Measurements from ENCODE around the gene PTPRD. TPM values are rescaled to one million over a fixed set of nuclear protein-coding genes. Genes with fewer than 3 reads are reported as not detected.

PTPRD gene
- total RNA-seq, 1 experiment from 2014 or later: not detected

GRCh38 chr9:8715788-8716187 is 1897.0 kb downstream of the PTPRD start:
- Histone ChIP-seq H3K4me3 (ENCODE audit: low read depth, low read length, poor library complexity, severe bottlenecking) (no peak overlapping the region), H3K36me3 (ENCODE audit: insufficient read depth, low read length, poor library complexity, severe bottlenecking) (no peaks in the 10 kb centered on the region), H3K27me3 (replicated peaks; ENCODE audit: insufficient read depth, low read depth, low read length, poor library complexity) (no peaks in the 10 kb centered on the region), H3K27ac (ENCODE audit: low read depth, low read length, poor library complexity, severe bottlenecking) (no peak overlapping the region), H3K9me3 (ENCODE audit: low read depth, low read length, poor library complexity, severe bottlenecking) (no peaks in the 10 kb centered on the region), H3K4me1 (ENCODE audit: insufficient read depth, low read length, poor library complexity, severe bottlenecking) (peaks cover 6% of the 10 kb centered on the region)
- intact Hi-C loops (cut with micrococcal nuclease; ENCODE audit: unreplicated experiment): no loop called here
- POLR2A ChIA-PET (ENCODE audit: low non-redundant PET): no interaction called here
- TF ChIP-seq EZH2 (IDR thresholded peaks at IDR 0.05; ENCODE audit: borderline replicate concordance, low read depth, low read length, poor library complexity, severe bottlenecking) (no peak), CTCF (conservative IDR thresholded peaks at IDR 0.05; ENCODE audit: low read depth, low read length) (no peak)
- no peak for DNase-seq (ENCODE audit: low spot score)
- CTCF ChIA-PET: no interaction called here
- no TSS peak for BruUV-seq (replicated peaks)

DNA sequence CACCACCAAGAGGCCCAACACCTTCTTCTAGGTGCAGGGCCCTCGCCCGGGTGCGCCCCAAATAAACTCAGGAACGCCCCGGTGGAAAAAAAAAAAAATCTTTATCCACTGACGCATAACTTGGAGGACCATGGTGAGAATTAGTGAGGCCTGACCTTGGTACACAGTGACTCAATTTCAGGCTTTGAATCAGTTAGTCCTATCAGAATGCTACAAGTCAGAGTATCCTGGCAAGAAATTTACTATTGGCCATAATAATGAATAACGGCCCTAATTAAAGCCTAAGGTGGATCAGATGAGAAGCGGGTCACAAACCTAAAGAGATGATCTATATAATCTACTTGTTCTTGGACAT is 1899.0 kb downstream of the PTPRD start:
- ChIA-PET CTCF (no interaction called here), POLR2A (ENCODE audit: low non-redundant PET) (no interaction called here)
- Histone ChIP-seq H3K36me3 (ENCODE audit: insufficient read depth, low read length, poor library complexity, severe bottlenecking) (no peaks in the 10 kb centered on the region), H3K27me3 (replicated peaks; ENCODE audit: insufficient read depth, low read depth, low read length, poor library complexity) (peaks cover 5% of the 10 kb centered on the region), H3K9me3 (ENCODE audit: low read depth, low read length, poor library complexity, severe bottlenecking) (no peaks in the 10 kb centered on the region), H3K4me3 (ENCODE audit: low read depth, low read length, poor library complexity, severe bottlenecking) (no peak overlapping the region), H3K27ac (ENCODE audit: low read depth, low read length, poor library complexity, severe bottlenecking) (no peak overlapping the region), H3K4me1 (ENCODE audit: insufficient read depth, low read length, poor library complexity, severe bottlenecking) (peaks cover 5% of the 10 kb centered on the region)
- BruUV-seq (replicated peaks): no TSS peak
- no peak for DNase-seq (ENCODE audit: low spot score)
- intact Hi-C loops (cut with micrococcal nuclease; ENCODE audit: unreplicated experiment): no loop called here
- TF ChIP-seq EZH2 (IDR thresholded peaks at IDR 0.05; ENCODE audit: borderline replicate concordance, low read depth, low read length, poor library complexity, severe bottlenecking) (no peak), CTCF (conservative IDR thresholded peaks at IDR 0.05; ENCODE audit: low read depth, low read length) (no peak)

DNA sequence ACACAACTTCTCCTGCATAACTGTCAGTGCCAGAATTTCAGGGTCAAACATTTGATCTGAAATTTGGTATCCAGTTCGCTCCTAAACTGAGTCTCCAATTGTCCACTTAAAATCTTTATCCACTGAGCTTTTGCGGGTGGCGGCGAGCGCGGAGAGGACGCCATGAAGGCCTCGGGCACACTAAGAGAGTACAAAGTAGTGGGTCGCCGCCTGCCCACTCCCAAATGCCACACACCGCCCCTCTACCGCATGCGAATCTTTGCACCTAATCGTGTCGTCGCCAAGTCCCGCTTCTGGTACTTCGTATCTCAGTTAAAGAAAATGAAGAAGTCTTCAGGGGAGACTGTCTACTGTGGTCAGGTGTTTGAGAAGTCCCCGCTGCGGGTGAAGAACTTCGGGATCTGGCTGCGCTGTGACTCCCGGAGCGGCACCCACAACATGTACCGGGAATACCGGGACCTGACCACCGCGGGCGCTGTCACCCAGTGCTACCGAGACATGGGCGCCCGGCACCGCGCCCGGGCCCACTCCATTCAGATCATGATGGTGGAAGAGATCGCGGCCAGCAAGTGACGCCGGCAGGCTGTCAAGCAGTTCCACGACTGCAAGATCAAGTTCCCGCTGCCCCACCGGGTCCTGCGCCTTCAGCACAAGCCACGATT is 1899.5 kb downstream of the PTPRD start:
- H3K27ac ChIP-seq (ENCODE audit: low read depth, low read length, poor library complexity, severe bottlenecking): no peak overlapping the region
- CTCF ChIA-PET: no interaction called here
- TF ChIP-seq CTCF (conservative IDR thresholded peaks at IDR 0.05; ENCODE audit: low read depth, low read length) (no peak), EZH2 (IDR thresholded peaks at IDR 0.05; ENCODE audit: borderline replicate concordance, low read depth, low read length, poor library complexity, severe bottlenecking) (no peak)
- intact Hi-C loops (cut with micrococcal nuclease; ENCODE audit: unreplicated experiment): no loop called here
- no TSS peak for BruUV-seq (replicated peaks)
- H3K9me3 ChIP-seq (ENCODE audit: low read depth, low read length, poor library complexity, severe bottlenecking): no peaks in the 10 kb centered on the region
- peaks cover 5% of the 10 kb centered on the region for H3K27me3 ChIP-seq (replicated peaks; ENCODE audit: insufficient read depth, low read depth, low read length, poor library complexity)
- no peaks in the 10 kb centered on the region for H3K36me3 ChIP-seq (ENCODE audit: insufficient read depth, low read length, poor library complexity, severe bottlenecking)
- H3K4me1 ChIP-seq (ENCODE audit: insufficient read depth, low read length, poor library complexity, severe bottlenecking): no peaks in the 10 kb centered on the region
- POLR2A ChIA-PET (ENCODE audit: low non-redundant PET): no interaction called here
- no peak for DNase-seq (ENCODE audit: low spot score)
- no peak overlapping the region for H3K4me3 ChIP-seq (ENCODE audit: low read depth, low read length, poor library complexity, severe bottlenecking)
